ENCODE measurements around the gene MAD1L1.
"Not testable (repeated sequence)": the region's sequence is repeated elsewhere in the genome, so short reads cannot be mapped to it uniquely, and the experiment has no call there.

The MAD1L1 gene

GRCh38 chr7:2065528-2065927 lies 167.2 kb downstream of the MAD1L1 start:
- TF ChIP-seq CTCF (conservative IDR thresholded peaks at IDR 0.05; ENCODE audit: control insufficient read depth, insufficient read depth, low read depth, low read length), result no peak
- H3K4me3 ChIP-seq (ENCODE audit: control insufficient read depth, low read depth, low read length), result no peak overlapping the region
- no peak for DNase-seq (ENCODE audit: low read depth)

- H3K4me3 ChIP-seq (ENCODE audit: control insufficient read depth, low read depth, low read length), result no peak overlapping the region
- TF ChIP-seq CTCF (conservative IDR thresholded peaks at IDR 0.05; ENCODE audit: control insufficient read depth, insufficient read depth, low read depth, low read length), result peak; percentile 43
- peak; percentile 49 for DNase-seq (ENCODE audit: low read depth)
These were observed 169.0 kb downstream of the MAD1L1 start for GRCh38 chr7:2063563-2064260.

GRCh38 chr7:2062648-2063047 lies 170.1 kb downstream of the MAD1L1 start:
- TF ChIP-seq CTCF (conservative IDR thresholded peaks at IDR 0.05; ENCODE audit: control insufficient read depth, insufficient read depth, low read depth, low read length), result no peak
- no peak overlapping the region for H3K4me3 ChIP-seq (ENCODE audit: control insufficient read depth, low read depth, low read length)
- no peak for DNase-seq (ENCODE audit: low read depth)

GRCh38 chr7:2060701-2061100 lies 172.0 kb downstream of the MAD1L1 start:
- no peak overlapping the region for H3K4me3 ChIP-seq (ENCODE audit: control insufficient read depth, low read depth, low read length)
- TF ChIP-seq CTCF (conservative IDR thresholded peaks at IDR 0.05; ENCODE audit: control insufficient read depth, insufficient read depth, low read depth, low read length), result no peak
- peak; percentile 75 for DNase-seq (ENCODE audit: low read depth)

GRCh38 chr7:2059964-2060700 lies 172.6 kb downstream of the MAD1L1 start:
- no peak for DNase-seq (ENCODE audit: low read depth)
- no peak overlapping the region for H3K4me3 ChIP-seq (ENCODE audit: control insufficient read depth, low read depth, low read length)
- TF ChIP-seq CTCF (conservative IDR thresholded peaks at IDR 0.05; ENCODE audit: control insufficient read depth, insufficient read depth, low read depth, low read length), result no peak

- H3K4me3 ChIP-seq (ENCODE audit: control insufficient read depth, low read depth, low read length); DNase-seq (ENCODE audit: low read depth): not testable (repeated sequence)
These were observed 174.5 kb downstream of the MAD1L1 start for GRCh38 chr7:2058246-2058645.

- H3K4me3 ChIP-seq (ENCODE audit: control insufficient read depth, low read depth, low read length), result no peak overlapping the region
- no peak for TF ChIP-seq CTCF (conservative IDR thresholded peaks at IDR 0.05; ENCODE audit: control insufficient read depth, insufficient read depth, low read depth, low read length)
- no peak for DNase-seq (ENCODE audit: low read depth)
These were observed 176.8 kb downstream of the MAD1L1 start for GRCh38 chr7:2055956-2056355.

Measured in fibroblast of mammary gland (primary cell).